Measurements from ENCODE around the gene RBM8A.
A peak's percentile ranks its signal among the peaks of the same experiment; 100 is the strongest.
"Not testable (repeated sequence)": the region's sequence is repeated elsewhere in the genome, so short reads cannot be mapped to it uniquely, and the experiment has no call there.

RBM8A gene

DNA sequence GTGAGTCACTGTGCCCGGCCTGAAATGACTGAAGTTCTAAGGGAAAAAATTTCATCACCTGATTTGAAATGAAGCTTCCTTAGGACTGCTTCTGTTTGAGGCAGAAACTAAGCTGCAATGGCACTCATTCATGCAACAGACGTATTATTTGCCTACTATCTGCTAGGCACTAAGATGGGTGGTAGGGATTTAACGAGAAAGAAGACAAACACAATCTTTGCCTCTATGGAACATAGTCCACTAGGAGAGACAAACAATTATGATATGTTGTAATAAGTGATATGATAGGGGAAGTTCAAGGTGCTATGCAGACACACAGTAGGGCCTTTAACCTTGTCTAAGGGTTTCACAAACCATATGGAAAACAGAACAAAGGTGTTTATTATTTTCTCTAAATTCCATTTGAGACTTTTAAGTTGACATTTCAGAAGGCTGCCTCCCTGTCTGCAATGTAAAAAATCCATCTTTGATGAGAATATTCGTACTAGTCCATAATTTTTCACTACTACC, 19.2 kb upstream of the RBM8A start:
- peaks cover 19% of the 10 kb centered on the region for H3K4me1 Mint-ChIP-seq (ENCODE audit: low read depth)
- no peak overlapping the region for H3K27ac Mint-ChIP-seq
- peaks cover 26% of the 10 kb centered on the region for H3K36me3 Mint-ChIP-seq (ENCODE audit: low read depth)
- no peaks in the 10 kb centered on the region for H3K9me3 Mint-ChIP-seq
- DNase-seq (ENCODE audit: low spot score): no peak
- H3K4me3 Mint-ChIP-seq: no peak overlapping the region
- no peaks in the 10 kb centered on the region for H3K27me3 Mint-ChIP-seq (ENCODE audit: low read depth)

DNA sequence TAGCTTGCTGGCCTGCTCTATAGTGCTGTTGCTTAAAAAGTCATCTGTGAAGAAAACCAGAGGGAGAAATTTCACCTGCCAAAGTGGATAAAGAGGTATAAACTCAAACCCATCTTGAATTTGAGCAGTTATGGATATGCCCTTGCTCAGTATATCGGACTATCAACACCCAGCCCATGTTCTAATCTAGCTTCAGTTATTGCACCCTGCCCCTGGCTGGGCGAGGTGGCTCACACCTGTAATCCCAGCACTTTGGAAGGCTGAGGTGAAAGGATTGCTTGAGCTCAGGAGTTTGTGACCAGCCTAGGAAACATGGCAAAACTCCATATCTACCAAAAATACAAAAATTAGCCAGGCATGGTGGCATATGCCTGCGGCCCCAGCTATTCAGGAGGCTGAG, 17.2 kb upstream of the RBM8A start:
- H3K4me3 Mint-ChIP-seq: no peak overlapping the region
- H3K27ac Mint-ChIP-seq: no peak overlapping the region
- H3K36me3 Mint-ChIP-seq (ENCODE audit: low read depth): peaks cover 28% of the 10 kb centered on the region
- no peaks in the 10 kb centered on the region for H3K9me3 Mint-ChIP-seq
- H3K27me3 Mint-ChIP-seq (ENCODE audit: low read depth): no peaks in the 10 kb centered on the region
- DNase-seq (ENCODE audit: low spot score): no peak
- H3K4me1 Mint-ChIP-seq (ENCODE audit: low read depth): peaks cover 7% of the 10 kb centered on the region

DNA sequence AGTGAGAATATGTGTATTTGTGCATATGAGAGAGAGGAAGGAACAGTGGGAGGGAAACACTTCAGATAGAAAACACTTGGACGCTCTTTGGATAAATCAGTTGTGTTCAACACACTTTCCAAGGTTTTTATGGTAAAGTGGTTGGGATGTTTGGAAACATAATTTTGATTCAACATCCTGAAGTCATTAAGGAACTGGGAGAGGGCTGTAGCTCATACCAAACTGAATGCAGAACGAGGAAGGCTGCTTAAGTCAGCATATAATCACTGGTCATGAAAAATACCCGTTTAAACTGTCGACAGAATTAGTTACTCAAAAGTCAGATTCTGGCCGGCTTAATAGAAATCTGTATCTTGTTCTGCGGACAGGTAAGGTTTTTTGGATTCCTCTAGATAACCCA, 15.6 kb upstream of the RBM8A start:
- H3K36me3 Mint-ChIP-seq (ENCODE audit: low read depth): peaks cover 31% of the 10 kb centered on the region
- H3K4me3 Mint-ChIP-seq: no peak overlapping the region
- H3K4me1 Mint-ChIP-seq (ENCODE audit: low read depth): peaks cover 5% of the 10 kb centered on the region
- no peaks in the 10 kb centered on the region for H3K9me3 Mint-ChIP-seq
- no peak for DNase-seq (ENCODE audit: low spot score)
- no peaks in the 10 kb centered on the region for H3K27me3 Mint-ChIP-seq (ENCODE audit: low read depth)
- no peak overlapping the region for H3K27ac Mint-ChIP-seq

DNA sequence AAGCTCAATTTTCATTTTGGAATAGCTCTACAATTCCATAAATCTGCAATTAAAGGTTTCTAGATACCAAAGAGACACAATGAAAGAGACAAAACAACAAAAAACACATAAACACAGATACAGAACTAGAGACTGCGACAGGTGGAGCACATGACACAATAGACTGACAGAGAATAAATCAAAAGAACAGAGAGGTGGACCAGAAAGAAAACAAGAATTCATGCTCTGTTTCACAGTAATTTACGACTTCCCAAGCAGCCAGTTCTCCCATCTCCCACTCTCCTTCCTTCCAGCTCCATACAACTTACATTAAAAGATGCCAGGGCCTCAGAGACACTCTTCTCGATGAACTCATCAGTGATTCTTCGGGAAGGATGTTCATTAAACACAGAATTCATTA, 15.1 kb upstream of the RBM8A start:
- peaks cover 31% of the 10 kb centered on the region for H3K36me3 Mint-ChIP-seq (ENCODE audit: low read depth)
- H3K9me3 Mint-ChIP-seq: no peaks in the 10 kb centered on the region
- no peak overlapping the region for H3K27ac Mint-ChIP-seq
- DNase-seq (ENCODE audit: low spot score): no peak
- H3K27me3 Mint-ChIP-seq (ENCODE audit: low read depth): no peaks in the 10 kb centered on the region
- no peak overlapping the region for H3K4me3 Mint-ChIP-seq
- H3K4me1 Mint-ChIP-seq (ENCODE audit: low read depth): peaks cover 5% of the 10 kb centered on the region

DNA sequence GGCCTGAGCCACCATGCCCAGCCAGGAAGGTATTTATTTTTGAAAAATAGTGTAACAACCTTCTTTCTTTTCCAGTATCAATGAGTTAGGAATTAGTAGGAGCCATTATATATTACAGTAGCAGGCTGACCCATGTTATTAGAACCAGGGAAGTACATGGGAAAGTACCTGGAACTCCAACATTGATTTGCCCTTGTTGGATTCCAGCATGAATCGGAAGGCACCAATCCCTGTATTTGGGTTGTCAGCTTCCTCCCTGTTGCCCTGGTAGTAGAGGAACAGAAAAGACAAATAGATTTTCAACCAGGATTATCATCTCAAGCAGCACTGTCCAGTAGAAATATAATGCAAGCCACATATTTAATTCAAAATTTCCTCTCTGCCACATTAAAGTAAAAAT, 10.2 kb upstream of the RBM8A start:
- H3K9me3 Mint-ChIP-seq: no peaks in the 10 kb centered on the region
- H3K27me3 Mint-ChIP-seq (ENCODE audit: low read depth): no peaks in the 10 kb centered on the region
- peaks cover 15% of the 10 kb centered on the region for H3K4me1 Mint-ChIP-seq (ENCODE audit: low read depth)
- H3K4me3 Mint-ChIP-seq: no peak overlapping the region
- DNase-seq (ENCODE audit: low spot score): no peak
- H3K27ac Mint-ChIP-seq: no peak overlapping the region
- H3K36me3 Mint-ChIP-seq (ENCODE audit: low read depth): peaks cover 38% of the 10 kb centered on the region

DNA sequence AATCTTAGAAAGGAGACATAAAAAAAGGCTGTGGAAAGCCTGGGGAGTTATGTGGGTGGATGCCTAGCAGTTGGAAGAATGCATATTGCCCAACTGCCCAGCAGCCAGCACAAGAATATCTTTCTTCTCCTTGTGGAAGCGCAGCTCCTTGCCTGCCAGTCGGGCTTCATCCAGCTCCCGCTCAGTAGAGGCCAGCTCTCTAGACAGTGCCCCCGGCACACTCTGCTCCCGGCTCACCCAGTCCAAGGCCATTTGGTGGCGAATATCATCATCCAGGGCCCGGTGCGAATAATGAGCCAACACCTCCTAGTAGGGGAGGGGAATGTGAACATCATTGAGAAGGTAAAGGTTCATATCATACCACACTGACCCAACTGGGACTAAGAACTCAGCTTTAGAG, 9.0 kb upstream of the RBM8A start:
- Mint-ChIP-seq H3K27ac (no peak overlapping the region), H3K27me3 (ENCODE audit: low read depth) (no peaks in the 10 kb centered on the region), H3K4me1 (ENCODE audit: low read depth) (peaks cover 21% of the 10 kb centered on the region), H3K4me3 (no peak overlapping the region), H3K36me3 (ENCODE audit: low read depth) (peaks cover 32% of the 10 kb centered on the region), H3K9me3 (no peaks in the 10 kb centered on the region)
- DNase-seq (ENCODE audit: low spot score): no peak

DNA sequence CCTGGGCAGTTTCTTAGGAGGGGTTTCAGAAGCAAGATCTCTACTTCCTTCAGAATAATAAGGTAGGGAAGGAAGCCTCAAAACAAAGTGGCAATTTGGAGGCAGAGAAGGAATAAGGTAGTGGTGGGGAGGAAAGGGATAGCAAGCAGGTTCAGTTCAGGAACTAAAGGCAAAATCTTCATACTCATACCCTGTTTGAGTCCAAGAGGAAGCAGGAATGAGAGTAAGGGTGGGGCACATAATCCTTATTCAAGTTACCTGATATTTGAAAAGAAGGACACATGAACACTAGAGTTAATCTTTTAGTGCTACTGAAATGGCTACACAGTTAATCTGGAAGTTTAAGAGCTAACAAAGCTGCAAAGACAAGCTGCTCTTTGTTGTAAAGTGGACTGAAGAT, 8.4 kb upstream of the RBM8A start:
- Mint-ChIP-seq H3K36me3 (ENCODE audit: low read depth) (peaks cover 32% of the 10 kb centered on the region), H3K27me3 (ENCODE audit: low read depth) (no peaks in the 10 kb centered on the region), H3K4me3 (no peak overlapping the region), H3K9me3 (no peaks in the 10 kb centered on the region), H3K4me1 (ENCODE audit: low read depth) (peaks cover 23% of the 10 kb centered on the region), H3K27ac (no peak overlapping the region)
- no peak for DNase-seq (ENCODE audit: low spot score)

DNA sequence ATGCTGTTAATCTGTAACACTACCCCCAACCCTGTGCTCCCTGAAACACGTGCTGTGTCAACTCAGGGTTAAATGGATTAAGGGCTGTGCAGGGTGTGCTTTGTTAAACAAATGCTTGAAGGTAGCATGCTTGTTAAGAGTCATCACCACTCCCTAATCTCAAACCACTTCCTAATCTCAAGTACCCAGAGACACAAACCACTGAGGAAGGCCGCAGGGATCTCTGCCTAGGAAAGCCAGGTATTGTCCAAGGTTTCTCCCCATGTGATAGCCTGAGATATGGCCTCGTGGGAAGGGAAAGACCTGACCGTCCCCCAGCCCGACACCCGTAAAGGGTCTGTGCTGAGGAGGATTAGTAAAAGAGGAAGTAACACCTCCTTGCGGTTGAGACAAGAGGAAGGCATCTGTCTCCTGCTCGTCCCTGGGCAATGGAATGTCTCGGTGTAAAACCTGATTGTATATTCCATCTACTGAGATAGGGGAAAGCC, 5.3 kb upstream of the RBM8A start:
- DNase-seq (ENCODE audit: low spot score): peak; percentile 22
- peaks cover 28% of the 10 kb centered on the region for H3K36me3 Mint-ChIP-seq (ENCODE audit: low read depth)
- H3K27me3 Mint-ChIP-seq (ENCODE audit: low read depth); H3K9me3 Mint-ChIP-seq: not testable (repeated sequence)
- peak overlapping the region; percentile 76 for H3K4me3 Mint-ChIP-seq
- peaks cover 26% of the 10 kb centered on the region for H3K4me1 Mint-ChIP-seq (ENCODE audit: low read depth)
- peak overlapping the region; percentile 89 for H3K27ac Mint-ChIP-seq

DNA sequence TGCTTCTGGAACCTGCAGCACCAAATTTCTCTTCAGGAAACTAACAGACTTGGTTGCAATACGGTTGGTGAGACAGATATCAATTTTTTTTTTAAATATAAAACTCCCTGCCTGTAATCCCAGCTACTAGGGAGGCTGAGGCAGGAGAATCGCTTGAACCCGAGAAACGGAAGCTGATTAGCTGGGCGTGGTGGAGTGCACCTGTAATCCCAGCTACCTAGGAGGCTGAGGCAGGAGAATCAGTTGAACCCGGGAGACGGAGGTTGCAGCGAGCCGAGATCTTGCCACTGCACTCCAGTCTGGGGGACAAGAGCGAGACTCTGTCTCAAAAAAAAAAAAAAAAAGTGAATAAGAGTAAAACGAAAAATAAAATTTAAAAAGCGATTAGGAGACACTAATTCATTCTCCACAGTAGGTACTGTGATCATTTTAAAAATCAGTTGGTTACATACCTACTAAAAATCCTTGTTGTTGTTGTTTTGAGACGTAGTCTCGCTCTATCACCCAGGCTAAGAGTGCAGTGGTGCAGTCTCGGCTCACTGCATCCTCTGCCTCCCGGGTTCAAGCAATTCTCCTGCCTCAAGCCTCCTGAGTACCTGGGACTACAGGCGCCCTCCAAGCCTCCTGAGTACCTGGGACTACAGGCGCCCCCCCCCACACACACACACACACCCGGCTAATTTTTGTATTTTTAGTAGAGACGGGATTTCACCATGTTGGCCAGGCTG, 796 bp upstream of the RBM8A start:
- Mint-ChIP-seq H3K4me1 (ENCODE audit: low read depth) (peaks cover 26% of the 10 kb centered on the region), H3K27ac (no peak overlapping the region), H3K4me3 (no peak overlapping the region), H3K36me3 (ENCODE audit: low read depth) (peaks cover 10% of the 10 kb centered on the region), H3K9me3 (no peaks in the 10 kb centered on the region), H3K27me3 (ENCODE audit: low read depth) (no peaks in the 10 kb centered on the region)
- no peak for DNase-seq (ENCODE audit: low spot score)

DNA sequence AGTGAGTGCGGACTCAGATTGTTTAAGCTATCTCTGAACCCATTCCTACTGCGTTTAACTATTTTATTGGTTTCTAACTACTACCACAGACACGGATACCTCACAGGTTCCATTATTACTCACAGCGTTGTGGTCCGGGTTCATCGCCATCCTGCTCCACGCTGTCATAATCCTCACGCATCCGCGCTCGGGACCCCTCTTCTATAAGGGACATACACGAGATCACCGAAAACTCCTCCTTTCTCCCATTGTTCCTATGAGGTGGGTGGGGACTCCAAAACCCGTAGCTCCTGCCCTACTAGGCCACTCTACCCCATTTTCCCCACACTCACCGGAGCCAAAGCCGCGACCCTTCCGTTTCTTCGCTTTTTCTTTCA, 610 bp downstream of the RBM8A start:
- no peaks in the 10 kb centered on the region for H3K27me3 Mint-ChIP-seq (ENCODE audit: low read depth)
- no peak overlapping the region for H3K27ac Mint-ChIP-seq
- peak; percentile 55 for DNase-seq (ENCODE audit: low spot score)
- H3K9me3 Mint-ChIP-seq: no peaks in the 10 kb centered on the region
- peaks cover 15% of the 10 kb centered on the region for H3K4me1 Mint-ChIP-seq (ENCODE audit: low read depth)
- H3K4me3 Mint-ChIP-seq: no peak overlapping the region
- H3K36me3 Mint-ChIP-seq (ENCODE audit: low read depth): peaks cover 12% of the 10 kb centered on the region

DNA sequence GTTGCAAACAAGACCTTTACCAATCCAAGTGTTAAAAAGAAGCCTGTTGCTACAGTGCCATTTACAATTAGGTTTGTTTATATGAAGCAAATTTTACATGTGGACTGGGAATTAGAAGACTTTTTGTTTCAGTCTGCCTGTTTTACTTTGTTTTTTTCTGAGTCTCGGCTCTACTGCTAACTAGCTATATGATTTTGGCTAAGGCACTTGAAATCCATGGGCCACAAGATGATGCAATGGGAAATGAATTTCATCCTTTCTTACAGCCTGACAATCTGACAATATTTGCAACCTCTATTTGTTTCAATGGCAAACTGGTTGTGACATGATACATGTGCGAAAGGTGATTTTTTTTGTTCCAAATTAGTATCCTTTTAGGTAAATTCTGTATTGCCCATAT, 5.0 kb downstream of the RBM8A start:
- no peak overlapping the region for H3K4me3 Mint-ChIP-seq
- peaks cover 34% of the 10 kb centered on the region for H3K4me1 Mint-ChIP-seq (ENCODE audit: low read depth)
- peaks cover 9% of the 10 kb centered on the region for H3K36me3 Mint-ChIP-seq (ENCODE audit: low read depth)
- H3K27me3 Mint-ChIP-seq (ENCODE audit: low read depth): no peaks in the 10 kb centered on the region
- H3K9me3 Mint-ChIP-seq: no peaks in the 10 kb centered on the region
- no peak overlapping the region for H3K27ac Mint-ChIP-seq
- DNase-seq (ENCODE audit: low spot score): no peak

DNA sequence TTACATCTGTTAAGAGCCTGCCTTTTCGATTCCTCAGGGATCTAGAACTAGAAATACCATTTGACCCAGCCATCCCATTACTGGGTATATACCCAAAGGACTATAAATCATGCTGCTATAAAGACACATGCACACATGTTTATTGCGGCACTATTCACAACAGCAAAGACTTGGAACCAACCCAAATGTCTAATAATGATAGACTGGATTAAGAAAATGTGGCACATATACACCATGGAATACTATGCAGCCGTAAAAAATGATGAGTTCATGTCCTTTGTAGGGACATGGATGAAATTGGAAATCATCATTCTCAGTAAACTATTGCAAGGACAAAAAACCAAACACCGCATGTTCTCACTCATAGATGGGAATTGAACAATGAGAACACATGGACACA, 7.0 kb downstream of the RBM8A start:
- DNase-seq (ENCODE audit: low spot score); H3K9me3 Mint-ChIP-seq; H3K27me3 Mint-ChIP-seq (ENCODE audit: low read depth): not testable (repeated sequence)
- H3K4me1 Mint-ChIP-seq (ENCODE audit: low read depth): peaks cover 31% of the 10 kb centered on the region
- H3K4me3 Mint-ChIP-seq: peak overlapping the region; percentile 93
- peak overlapping the region; percentile 71 for H3K27ac Mint-ChIP-seq
- peaks cover 18% of the 10 kb centered on the region for H3K36me3 Mint-ChIP-seq (ENCODE audit: low read depth)

DNA sequence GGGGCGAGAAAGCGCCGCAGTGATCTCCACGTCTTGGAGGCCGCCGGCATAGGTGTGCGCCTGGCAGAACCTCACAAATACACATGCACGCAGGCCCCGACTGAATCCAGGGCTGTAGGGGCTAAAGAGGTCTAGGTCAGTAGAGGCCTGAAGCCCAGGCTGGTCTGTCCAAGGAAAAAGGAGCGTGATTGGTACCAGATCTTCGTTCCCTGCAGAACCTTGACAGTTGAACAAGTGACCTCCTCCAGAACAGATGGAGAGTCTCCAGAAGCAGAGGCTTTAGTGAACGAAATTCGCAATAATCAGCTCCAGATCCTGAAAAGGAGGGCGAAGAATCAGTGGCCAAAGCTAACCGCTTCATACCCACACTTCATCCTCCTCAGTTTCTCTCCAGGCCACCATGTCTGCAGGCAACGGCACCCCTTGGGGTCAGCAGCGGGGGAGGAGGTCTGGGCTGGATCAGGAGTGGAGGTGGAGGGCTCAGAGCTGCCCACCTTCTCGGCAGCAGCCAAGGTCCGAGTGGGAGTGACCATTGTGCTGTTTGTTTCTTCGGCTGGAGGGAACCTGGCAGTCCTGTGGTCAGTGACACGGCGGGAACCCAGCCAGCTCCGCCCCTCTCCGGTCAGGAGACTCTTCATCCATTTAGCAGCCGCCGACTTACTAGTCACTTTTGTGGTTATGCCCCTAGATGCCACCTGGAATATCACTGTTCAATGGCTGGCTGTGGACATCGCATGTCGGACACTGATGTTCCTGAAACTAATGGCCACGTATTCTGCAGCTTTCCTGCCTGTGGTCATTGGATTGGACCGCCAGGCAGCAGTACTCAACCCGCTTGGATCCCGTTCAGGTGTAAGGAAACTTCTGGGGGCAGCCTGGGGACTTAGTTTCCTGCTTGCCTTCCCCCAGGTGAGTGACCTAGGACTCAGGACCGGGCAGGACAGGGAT, 8.0 kb downstream of the RBM8A start:
- peak overlapping the region; percentile 93 for H3K4me3 Mint-ChIP-seq
- no peak for DNase-seq (ENCODE audit: low spot score)
- no peaks in the 10 kb centered on the region for H3K27me3 Mint-ChIP-seq (ENCODE audit: low read depth)
- peak overlapping the region; percentile 97 for H3K27ac Mint-ChIP-seq
- H3K9me3 Mint-ChIP-seq: no peaks in the 10 kb centered on the region
- H3K36me3 Mint-ChIP-seq (ENCODE audit: low read depth): peaks cover 24% of the 10 kb centered on the region
- peaks cover 32% of the 10 kb centered on the region for H3K4me1 Mint-ChIP-seq (ENCODE audit: low read depth)
